Measurements from ENCODE around the gene GOLGA8J. TPM values are rescaled to one million over a fixed set of nuclear protein-coding genes. Genes with fewer than 3 reads are reported as not detected.

GOLGA8J gene
- total and polyA plus RNA-seq, 10 of the 15 experiments (the other 5 are each of a cell fraction or from before 2014, with no cell fraction given): 0.23 TPM; not detected in 9

- FAIRE-seq: no peak
- BruUV-seq (replicated peaks): no TSS peak
- Histone ChIP-seq H3K27ac (ENCODE audit: control insufficient read depth, insufficient read depth) (no peak overlapping the region), H3K4me2 (ENCODE audit: control insufficient read depth, insufficient read depth) (no peak overlapping the region), H3K4me3 (no peak overlapping the region), H3K36me3 (ENCODE audit: control insufficient read depth in 2 of 2, insufficient read depth in 2 of 2, low read length in 1 of 2) (no peaks in the 10 kb centered on the region), H2AFZ (ENCODE audit: control insufficient read depth, low read depth, low read length) (no peak overlapping the region), H3K9ac (ENCODE audit: control insufficient read depth, insufficient read depth, low read length) (no peak overlapping the region), H3K4me1 (ENCODE audit: control insufficient read depth, insufficient read depth, low read length) (no peaks in the 10 kb centered on the region), H3K9me3 (replicated peaks; ENCODE audit: control insufficient read depth, insufficient read depth, low read length) (no peaks in the 10 kb centered on the region), H3K27me3 (replicated peaks in 1 of 2; ENCODE audit: control insufficient read depth in 2 of 2, insufficient read depth in 2 of 2, low read length in 1 of 2) (no peaks in the 10 kb centered on the region), H4K20me1 (ENCODE audit: control insufficient read depth, insufficient read depth) (no peaks in the 10 kb centered on the region), H3K79me2 (ENCODE audit: control insufficient read depth, insufficient read depth, low read length) (no peaks in the 10 kb centered on the region)
- in situ Hi-C loops (cut with MboI) (no loop called here), intact Hi-C loops (cut with micrococcal nuclease; ENCODE audit: unreplicated experiment) (no loop called here)
- ATAC-seq: no peak
- no peak for TF ChIP-seq POLR2AphosphoS5 (IDR thresholded peaks at IDR 0.05; ENCODE audit: low read length)
- ChIA-PET RAD21 (ENCODE audit: unreplicated experiment) (no interaction called here), SMC1A (ENCODE audit: uncharacterized antibody, unreplicated experiment) (no interaction called here), CTCF (no interaction called here), POLR2A (no interaction called here)
- no peak for DNase-seq (ENCODE audit: low read depth, low spot score)
- WGBS (ENCODE audit: insufficient coverage, insufficient replicate concordance, low lambda C conversion rate, missing lambda C conversion rate): 39% methylated on average over 5 of the region's 5 CpGs
Observed at GRCh38 chr15:30038667-30039523, 43.9 kb upstream of the GOLGA8J start.

- no peak for TF ChIP-seq ZNF24 (IDR thresholded peaks at IDR 0.05)
- H3K4me1 ChIP-seq (ENCODE audit: control insufficient read depth, insufficient read depth, low read length): no peaks in the 10 kb centered on the region
- ChIA-PET SMC1A (ENCODE audit: uncharacterized antibody, unreplicated experiment) (no interaction called here), RAD21 (ENCODE audit: unreplicated experiment) (no interaction called here), POLR2A (no interaction called here), CTCF (no interaction called here)
- no peaks in the 10 kb centered on the region for H4K20me1 ChIP-seq (ENCODE audit: control insufficient read depth, insufficient read depth)
- H3K27me3 ChIP-seq (replicated peaks in 1 of 2; ENCODE audit: control insufficient read depth in 2 of 2, insufficient read depth in 2 of 2, low read length in 1 of 2): no peaks in the 10 kb centered on the region
- 0% methylated on average over 3 of the region's 3 CpGs for WGBS (ENCODE audit: insufficient coverage, insufficient replicate concordance, low lambda C conversion rate, missing lambda C conversion rate)
- no peak overlapping the region for H3K27ac ChIP-seq (ENCODE audit: control insufficient read depth, insufficient read depth)
- ATAC-seq (no peak), DNase-seq (ENCODE audit: low read depth, low spot score) (no peak), FAIRE-seq (no peak)
- no peak overlapping the region for H3K9ac ChIP-seq (ENCODE audit: control insufficient read depth, insufficient read depth, low read length)
- H3K9me3 ChIP-seq (replicated peaks; ENCODE audit: control insufficient read depth, insufficient read depth, low read length): no peaks in the 10 kb centered on the region
- H3K4me3 ChIP-seq: no peak overlapping the region
- intact Hi-C loops (cut with micrococcal nuclease; ENCODE audit: unreplicated experiment) (no loop called here), in situ Hi-C loops (cut with MboI) (no loop called here)
- no peaks in the 10 kb centered on the region for H3K36me3 ChIP-seq (ENCODE audit: control insufficient read depth in 2 of 2, insufficient read depth in 2 of 2, low read length in 1 of 2)
- H2AFZ ChIP-seq (ENCODE audit: control insufficient read depth, low read depth, low read length): no peak overlapping the region
- H3K79me2 ChIP-seq (ENCODE audit: control insufficient read depth, insufficient read depth, low read length): no peaks in the 10 kb centered on the region
- BruUV-seq (replicated peaks): no TSS peak
- H3K4me2 ChIP-seq (ENCODE audit: control insufficient read depth, insufficient read depth): no peak overlapping the region
Observed at GRCh38 chr15:30041868-30042267, 40.9 kb upstream of the GOLGA8J start.

Data from GM12878 (cell line).